HUES48 (cell line): ENCODE results near the gene LGALS7.

Experiments used
- H3K27ac ChIP-seq: one replicate; pipeline ENCODE4 v1.7.0; 2013; ENCODE audit warnings: low read depth, low read length, inconsistent platforms
- H3K27me3 ChIP-seq: 2 replicates; pipeline ENCODE4 v1.6.1; 2013; ENCODE audit warnings: mild to moderate bottlenecking, low read length; ENCODE audit not compliant: control insufficient read depth, insufficient read depth
- H3K36me3 ChIP-seq: 2 replicates; pipeline ENCODE4 v1.6.1; 2013; ENCODE audit warnings: low read length; ENCODE audit not compliant: control insufficient read depth, insufficient read depth
- H3K4me1 ChIP-seq: 2 replicates; pipeline ENCODE4 v1.6.1; 2013; ENCODE audit warnings: mild to moderate bottlenecking, low read length; ENCODE audit not compliant: control insufficient read depth, insufficient read depth
- H3K4me3 ChIP-seq: 2 replicates; pipeline ENCODE4 v1.5.1; 2013; ENCODE audit warnings: mild to moderate bottlenecking, low read depth, low read length
- H3K9ac ChIP-seq: 2 replicates; pipeline ENCODE4 v1.6.1; 2013; ENCODE audit warnings: mild to moderate bottlenecking, low read depth, low read length, moderate library complexity
- H3K9me3 ChIP-seq: 2 replicates; pipeline ENCODE4 v1.6.1; 2013; ENCODE audit warnings: low read length; ENCODE audit not compliant: control insufficient read depth, insufficient read depth

The LGALS7 gene

GRCh38 chr19:38729653-38730469, 43.5 kb downstream of the LGALS7 start:
- Histone ChIP-seq H3K4me1 (peaks cover 8% of the 10 kb centered on the region), H3K36me3 (peaks cover 62% of the 10 kb centered on the region), H3K9me3 (no peaks in the 10 kb centered on the region), H3K9ac (no peak overlapping the region), H3K27me3 (no peaks in the 10 kb centered on the region), H3K4me3 (no peak overlapping the region), H3K27ac (no peak overlapping the region)

- Histone ChIP-seq H3K4me3 (no peak overlapping the region), H3K27ac (no peak overlapping the region), H3K9me3 (no peaks in the 10 kb centered on the region), H3K36me3 (peaks cover 71% of the 10 kb centered on the region), H3K9ac (no peak overlapping the region), H3K27me3 (no peaks in the 10 kb centered on the region), H3K4me1 (no peaks in the 10 kb centered on the region)
Measured at GRCh38 chr19:38728752-38729541, 44.4 kb downstream of the LGALS7 start.

- Histone ChIP-seq H3K9me3 (no peaks in the 10 kb centered on the region), H3K36me3 (peaks cover 80% of the 10 kb centered on the region)
Measured at GRCh38 chr19:38727868-38728660, 45.3 kb downstream of the LGALS7 start.

GRCh38 chr19:38727306-38727867, 45.9 kb downstream of the LGALS7 start:
- Histone ChIP-seq H3K9ac (no peak overlapping the region), H3K36me3 (peaks cover 86% of the 10 kb centered on the region), H3K27me3 (no peaks in the 10 kb centered on the region), H3K9me3 (no peaks in the 10 kb centered on the region), H3K4me3 (no peak overlapping the region), H3K27ac (no peak overlapping the region), H3K4me1 (no peaks in the 10 kb centered on the region)

More at GRCh38 chr19:38727868-38728660, 45.3 kb downstream of the LGALS7 start:
- H3K9ac ChIP-seq, result no peak overlapping the region
- no peak overlapping the region for H3K27ac ChIP-seq
- no peaks in the 10 kb centered on the region for H3K4me1 ChIP-seq
- no peak overlapping the region for H3K4me3 ChIP-seq
- no peaks in the 10 kb centered on the region for H3K27me3 ChIP-seq

- Histone ChIP-seq H3K4me3 (no peak overlapping the region), H3K4me1 (no peaks in the 10 kb centered on the region), H3K27ac (no peak overlapping the region), H3K27me3 (no peaks in the 10 kb centered on the region), H3K9ac (no peak overlapping the region), H3K36me3 (peaks cover 90% of the 10 kb centered on the region), H3K9me3 (no peaks in the 10 kb centered on the region)
Measured at GRCh38 chr19:38726761-38727301, 46.5 kb downstream of the LGALS7 start.

GRCh38 chr19:38726284-38726673, 47.0 kb downstream of the LGALS7 start:
- peaks cover 90% of the 10 kb centered on the region for H3K36me3 ChIP-seq
- no peaks in the 10 kb centered on the region for H3K4me1 ChIP-seq
- H3K27ac ChIP-seq, result no peak overlapping the region
- no peaks in the 10 kb centered on the region for H3K9me3 ChIP-seq
- no peaks in the 10 kb centered on the region for H3K27me3 ChIP-seq
- no peak overlapping the region for H3K4me3 ChIP-seq
- H3K9ac ChIP-seq, result no peak overlapping the region

- Histone ChIP-seq H3K4me1 (no peaks in the 10 kb centered on the region), H3K27me3 (no peaks in the 10 kb centered on the region), H3K36me3 (peaks cover 90% of the 10 kb centered on the region), H3K9me3 (no peaks in the 10 kb centered on the region), H3K4me3 (no peak overlapping the region), H3K27ac (no peak overlapping the region), H3K9ac (no peak overlapping the region)
Measured at GRCh38 chr19:38725469-38726283, 47.6 kb downstream of the LGALS7 start.

- Histone ChIP-seq H3K27ac (no peak overlapping the region), H3K9ac (no peak overlapping the region), H3K9me3 (no peaks in the 10 kb centered on the region), H3K4me3 (no peak overlapping the region), H3K27me3 (no peaks in the 10 kb centered on the region), H3K4me1 (no peaks in the 10 kb centered on the region), H3K36me3 (peaks cover 97% of the 10 kb centered on the region)
Measured at GRCh38 chr19:38723990-38724854, 49.1 kb downstream of the LGALS7 start.

GRCh38 chr19:38723606-38723965, 49.7 kb downstream of the LGALS7 start:
- no peaks in the 10 kb centered on the region for H3K9me3 ChIP-seq
- H3K27ac ChIP-seq, result no peak overlapping the region
- no peaks in the 10 kb centered on the region for H3K4me1 ChIP-seq
- H3K36me3 ChIP-seq, result peaks cover 97% of the 10 kb centered on the region
- H3K9ac ChIP-seq, result no peak overlapping the region
- no peak overlapping the region for H3K4me3 ChIP-seq
- no peaks in the 10 kb centered on the region for H3K27me3 ChIP-seq
